ENCODE results near the gene FSTL4. TPM values are rescaled to one million over a fixed set of nuclear protein-coding genes. Genes with fewer than 3 reads are reported as not detected.

The FSTL4 gene
- total RNA-seq, 2 donors from 2014 or later = 4.4 to 5.5 TPM

GRCh38 chr5:133324926-133325325 is 287.4 kb downstream of the FSTL4 start:
- H3K4me1 Mint-ChIP-seq = peaks cover 9% of the 10 kb centered on the region
- DNase-seq = no peak
- H3K27ac Mint-ChIP-seq = no peak overlapping the region
- H3K27me3 Mint-ChIP-seq (ENCODE audit: insufficient read depth) = peaks cover 2% of the 10 kb centered on the region
- no peak overlapping the region for H3K4me3 ChIP-seq (ENCODE audit: low read length)
- no peak for TF ChIP-seq CTCF (conservative IDR thresholded peaks at IDR 0.05)
- 90% methylated on average over 4 of the region's 4 CpGs; no CpG with 5 or more reads in 1 of the 2 experiments for WGBS, 2 experiments (ENCODE audit: insufficient coverage in 1 of 2, insufficient read length in 1 of 2)
- H3K36me3 Mint-ChIP-seq (ENCODE audit: low read depth) = no peaks in the 10 kb centered on the region
- H3K27me3 ChIP-seq (ENCODE audit: control insufficient read depth, insufficient read depth, low read length, poor library complexity, severe bottlenecking) = no peaks in the 10 kb centered on the region
- no peaks in the 10 kb centered on the region for H3K36me3 ChIP-seq (ENCODE audit: control insufficient read depth, insufficient read depth, low read length)
- H3K9ac ChIP-seq (ENCODE audit: extremely low read depth, low read length, poor library complexity, severe bottlenecking) = no peak overlapping the region
- H3K4me1 ChIP-seq (ENCODE audit: control insufficient read depth, insufficient read depth, low read length) = no peaks in the 10 kb centered on the region
- no peak overlapping the region for H3K27ac ChIP-seq (ENCODE audit: low read depth, low read length)
- H3K4me3 Mint-ChIP-seq = no peak overlapping the region
- no peaks in the 10 kb centered on the region for H3K9me3 Mint-ChIP-seq
- H3K9me3 ChIP-seq (ENCODE audit: control insufficient read depth, low read length) = no peaks in the 10 kb centered on the region

GRCh38 chr5:133323494-133324457 is 288.6 kb downstream of the FSTL4 start:
- peaks cover 3% of the 10 kb centered on the region for H3K4me1 ChIP-seq (ENCODE audit: control insufficient read depth, insufficient read depth, low read length)
- H3K9ac ChIP-seq (ENCODE audit: extremely low read depth, low read length, poor library complexity, severe bottlenecking) = no peak overlapping the region
- Mint-ChIP-seq H3K27ac (no peak overlapping the region), H3K27me3 (ENCODE audit: insufficient read depth) (peaks cover 9% of the 10 kb centered on the region), H3K36me3 (ENCODE audit: low read depth) (no peaks in the 10 kb centered on the region), H3K4me3 (no peak overlapping the region), H3K9me3 (no peaks in the 10 kb centered on the region), H3K4me1 (peaks cover 12% of the 10 kb centered on the region)
- no peak for TF ChIP-seq CTCF (conservative IDR thresholded peaks at IDR 0.05)
- no peaks in the 10 kb centered on the region for H3K9me3 ChIP-seq (ENCODE audit: control insufficient read depth, low read length)
- H3K4me3 ChIP-seq (ENCODE audit: low read length) = no peak overlapping the region
- H3K27me3 ChIP-seq (ENCODE audit: control insufficient read depth, insufficient read depth, low read length, poor library complexity, severe bottlenecking) = peaks cover under 1% of the 10 kb centered on the region
- no peak overlapping the region for H3K27ac ChIP-seq (ENCODE audit: low read depth, low read length)
- DNase-seq = no peak
- WGBS, 2 experiments (ENCODE audit: insufficient coverage in 1 of 2, insufficient read length in 1 of 2) = 81 to 92% methylated on average over 9 to 13 of the region's 13 CpGs
- H3K36me3 ChIP-seq (ENCODE audit: control insufficient read depth, insufficient read depth, low read length) = no peaks in the 10 kb centered on the region

- Mint-ChIP-seq H3K27ac (no peak overlapping the region), H3K4me3 (no peak overlapping the region), H3K4me1 (peaks cover 6% of the 10 kb centered on the region), H3K36me3 (ENCODE audit: low read depth) (no peaks in the 10 kb centered on the region), H3K9me3 (no peaks in the 10 kb centered on the region), H3K27me3 (ENCODE audit: insufficient read depth) (peaks cover 16% of the 10 kb centered on the region)
- DNase-seq = no peak
- WGBS, 2 experiments (ENCODE audit: insufficient coverage in 1 of 2, insufficient read length in 1 of 2) = 92 to 93% methylated on average over 4 to 5 of the region's 5 CpGs
- peaks cover 11% of the 10 kb centered on the region for H3K27me3 ChIP-seq (ENCODE audit: control insufficient read depth, insufficient read depth, low read length, poor library complexity, severe bottlenecking)
- H3K4me3 ChIP-seq (ENCODE audit: low read length) = no peak overlapping the region
- H3K9ac ChIP-seq (ENCODE audit: extremely low read depth, low read length, poor library complexity, severe bottlenecking) = no peak overlapping the region
- no peaks in the 10 kb centered on the region for H3K36me3 ChIP-seq (ENCODE audit: control insufficient read depth, insufficient read depth, low read length)
- no peak overlapping the region for H3K27ac ChIP-seq (ENCODE audit: low read depth, low read length)
- no peaks in the 10 kb centered on the region for H3K9me3 ChIP-seq (ENCODE audit: control insufficient read depth, low read length)
- H3K4me1 ChIP-seq (ENCODE audit: control insufficient read depth, insufficient read depth, low read length) = peaks cover 3% of the 10 kb centered on the region
- no peak for TF ChIP-seq CTCF (conservative IDR thresholded peaks at IDR 0.05)
These were observed 289.6 kb downstream of the FSTL4 start for GRCh38 chr5:133322743-133323142.
